Neural progenitor cell (in vitro differentiated cells): Measurements from ENCODE around the gene BTBD18.

Experiments used
- EZH2 ChIP-seq: fragments of 200-600 bp; sonication (generic); IDR thresholded peaks from 2 replicates; pipeline ENCODE4 v1.6.1; 2017; ENCODE audit warnings: antibody characterized with exemption, mild to moderate bottlenecking, moderate library complexity
- EZH2phosphoT487 ChIP-seq: fragments of 200-600 bp; sonication (generic); IDR thresholded peaks from 2 replicates; pipeline ENCODE4 v1.6.1; 2017; ENCODE audit warnings: antibody characterized with exemption
- TF ChIP-seq, protein P1 (sequence below): fragments of 200-600 bp; sonication (generic); IDR thresholded peaks from 2 replicates; pipeline ENCODE4 v1.5.1; 2017; ENCODE audit warnings: antibody characterized with exemption, mild to moderate bottlenecking

- TF ChIP-seq EZH2: no peak
- TF ChIP-seq, protein P1, sequence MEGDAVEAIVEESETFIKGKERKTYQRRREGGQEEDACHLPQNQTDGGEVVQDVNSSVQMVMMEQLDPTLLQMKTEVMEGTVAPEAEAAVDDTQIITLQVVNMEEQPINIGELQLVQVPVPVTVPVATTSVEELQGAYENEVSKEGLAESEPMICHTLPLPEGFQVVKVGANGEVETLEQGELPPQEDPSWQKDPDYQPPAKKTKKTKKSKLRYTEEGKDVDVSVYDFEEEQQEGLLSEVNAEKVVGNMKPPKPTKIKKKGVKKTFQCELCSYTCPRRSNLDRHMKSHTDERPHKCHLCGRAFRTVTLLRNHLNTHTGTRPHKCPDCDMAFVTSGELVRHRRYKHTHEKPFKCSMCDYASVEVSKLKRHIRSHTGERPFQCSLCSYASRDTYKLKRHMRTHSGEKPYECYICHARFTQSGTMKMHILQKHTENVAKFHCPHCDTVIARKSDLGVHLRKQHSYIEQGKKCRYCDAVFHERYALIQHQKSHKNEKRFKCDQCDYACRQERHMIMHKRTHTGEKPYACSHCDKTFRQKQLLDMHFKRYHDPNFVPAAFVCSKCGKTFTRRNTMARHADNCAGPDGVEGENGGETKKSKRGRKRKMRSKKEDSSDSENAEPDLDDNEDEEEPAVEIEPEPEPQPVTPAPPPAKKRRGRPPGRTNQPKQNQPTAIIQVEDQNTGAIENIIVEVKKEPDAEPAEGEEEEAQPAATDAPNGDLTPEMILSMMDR: no peak
- no peak for TF ChIP-seq EZH2phosphoT487
These were observed 37.8 kb downstream of the BTBD18 start for GRCh38 chr11:57713835-57714234.
